ENCODE results near the gene OR10H3. TPM values are rescaled to one million over a fixed set of nuclear protein-coding genes. Genes with fewer than 3 reads are reported as not detected.
A peak's percentile ranks its signal among the peaks of the same experiment; 100 is the strongest.

OR10H3 gene
- total RNA-seq (2014; rRNA removed; shearing (Covaris generic)), result not detected in 2 replicates

GRCh38 chr19:15737722-15738121 lies at the start of gene OR10H3:
OR10H3 (plus strand) TSS chr19:15737985; CDS start chr19:15741393, 3,408 bp downstream.
- Histone ChIP-seq H3K36me3 (replicated peaks; ENCODE audit: control insufficient read depth, insufficient read depth, low read length) (no peaks in the 10 kb centered on the region), H3K4me3 (ENCODE audit: insufficient read depth, low read depth, low read length) (no peak within 1 kb of the TSS), H3K27me3 (ENCODE audit: control insufficient read depth, insufficient read depth, low read length) (no peaks in the 10 kb centered on the region)
- DNase-seq, result no peak

DNA sequence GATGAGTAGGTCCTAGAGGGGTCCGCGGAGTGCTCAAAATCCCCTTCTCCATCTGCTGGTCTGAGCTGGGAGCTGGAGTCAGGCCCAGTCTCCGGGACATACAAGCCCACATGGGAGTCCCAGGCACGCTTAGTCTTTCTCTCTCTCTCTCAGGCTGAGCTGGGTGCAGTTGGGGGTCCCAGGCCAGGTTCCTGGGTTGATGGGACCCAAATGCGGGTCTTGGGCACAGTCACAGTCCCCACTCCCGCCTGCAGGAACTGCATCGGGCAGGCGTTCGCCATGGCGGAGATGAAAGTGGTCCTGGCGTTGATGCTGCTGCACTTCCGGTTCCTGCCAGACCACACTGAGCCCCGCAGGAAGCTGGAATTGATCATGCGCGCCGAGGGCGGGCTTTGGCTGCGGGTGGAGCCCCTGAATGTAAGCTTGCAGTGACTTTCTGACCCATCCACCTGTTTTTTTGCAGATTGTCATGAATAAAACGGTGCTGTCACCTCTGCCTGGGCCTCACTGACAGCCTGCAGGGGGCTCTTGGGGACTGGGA lies 41.1 kb upstream of the OR10H3 start:
- Histone ChIP-seq H3K27me3 (ENCODE audit: control insufficient read depth, insufficient read depth, low read length) (no peaks in the 10 kb centered on the region), H3K4me3 (ENCODE audit: insufficient read depth, low read depth, low read length) (no peak overlapping the region), H3K36me3 (replicated peaks; ENCODE audit: control insufficient read depth, insufficient read depth, low read length) (no peaks in the 10 kb centered on the region)
- DNase-seq, result no peak

GRCh38 chr19:15701757-15702533 lies 35.8 kb upstream of the OR10H3 start:
- no peaks in the 10 kb centered on the region for H3K36me3 ChIP-seq (replicated peaks; ENCODE audit: control insufficient read depth, insufficient read depth, low read length)
- H3K4me3 ChIP-seq (ENCODE audit: insufficient read depth, low read depth, low read length), result no peak overlapping the region
- H3K27me3 ChIP-seq (ENCODE audit: control insufficient read depth, insufficient read depth, low read length), result no peaks in the 10 kb centered on the region
- no peak for DNase-seq

- no peaks in the 10 kb centered on the region for H3K27me3 ChIP-seq (ENCODE audit: control insufficient read depth, insufficient read depth, low read length)
- H3K36me3 ChIP-seq (replicated peaks; ENCODE audit: control insufficient read depth, insufficient read depth, low read length), result no peaks in the 10 kb centered on the region
- H3K4me3 ChIP-seq (ENCODE audit: insufficient read depth, low read depth, low read length), result no peak overlapping the region
- no peak for DNase-seq
Measured at GRCh38 chr19:15702534-15702930, 35.3 kb upstream of the OR10H3 start.

- Histone ChIP-seq H3K27me3 (ENCODE audit: control insufficient read depth, insufficient read depth, low read length) (no peaks in the 10 kb centered on the region), H3K36me3 (replicated peaks; ENCODE audit: control insufficient read depth, insufficient read depth, low read length) (no peaks in the 10 kb centered on the region), H3K4me3 (ENCODE audit: insufficient read depth, low read depth, low read length) (no peak overlapping the region)
- no peak for DNase-seq
Measured at GRCh38 chr19:15714638-15715037, 23.1 kb upstream of the OR10H3 start.

- H3K36me3 ChIP-seq (replicated peaks; ENCODE audit: control insufficient read depth, insufficient read depth, low read length), result no peaks in the 10 kb centered on the region
- no peaks in the 10 kb centered on the region for H3K27me3 ChIP-seq (ENCODE audit: control insufficient read depth, insufficient read depth, low read length)
- no peak for DNase-seq
- no peak overlapping the region for H3K4me3 ChIP-seq (ENCODE audit: insufficient read depth, low read depth, low read length)
Measured at GRCh38 chr19:15715642-15716041, 22.1 kb upstream of the OR10H3 start.

- Histone ChIP-seq H3K36me3 (replicated peaks; ENCODE audit: control insufficient read depth, insufficient read depth, low read length) (no peaks in the 10 kb centered on the region), H3K27me3 (ENCODE audit: control insufficient read depth, insufficient read depth, low read length) (no peaks in the 10 kb centered on the region), H3K4me3 (ENCODE audit: insufficient read depth, low read depth, low read length) (no peak overlapping the region)
- no peak for DNase-seq
Measured at GRCh38 chr19:15717809-15718208, 20.0 kb upstream of the OR10H3 start.

GRCh38 chr19:15721268-15721667 lies 16.5 kb upstream of the OR10H3 start:
- Histone ChIP-seq H3K4me3 (ENCODE audit: insufficient read depth, low read depth, low read length) (no peak overlapping the region), H3K36me3 (replicated peaks; ENCODE audit: control insufficient read depth, insufficient read depth, low read length) (no peaks in the 10 kb centered on the region), H3K27me3 (ENCODE audit: control insufficient read depth, insufficient read depth, low read length) (no peaks in the 10 kb centered on the region)
- DNase-seq, result no peak

DNA sequence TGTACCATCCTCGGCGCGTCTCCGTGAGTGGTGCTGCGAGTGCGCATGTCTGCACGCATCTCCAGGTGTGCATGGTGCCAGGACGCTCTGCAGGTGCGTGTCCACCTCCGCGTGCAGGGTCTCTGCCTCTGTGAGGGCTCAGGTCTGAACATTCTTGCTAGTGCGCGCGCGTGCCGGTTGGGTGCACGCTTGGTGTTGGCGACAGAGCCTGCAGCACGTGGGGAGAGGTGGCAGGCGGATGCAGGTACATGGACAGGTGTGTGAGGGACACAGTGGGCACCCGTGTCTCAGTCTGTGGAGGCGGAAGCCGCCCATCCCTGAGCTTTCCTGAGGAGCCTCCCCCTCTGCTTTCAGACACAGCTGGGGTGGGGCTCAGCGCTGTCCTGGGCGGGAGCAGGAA lies 14.8 kb upstream of the OR10H3 start:
- H3K27me3 ChIP-seq (ENCODE audit: control insufficient read depth, insufficient read depth, low read length), result no peaks in the 10 kb centered on the region
- DNase-seq, result peak; percentile 13

GRCh38 chr19:15727724-15728123 lies 10.1 kb upstream of the OR10H3 start, which contains the start of gene OR10H2:
OR10H2 (plus strand) TSS chr19:15728024; CDS start chr19:15728044, 20 bp downstream.
- Histone ChIP-seq H3K4me3 (ENCODE audit: insufficient read depth, low read depth, low read length) (no peak within 1 kb of the TSS), H3K27me3 (ENCODE audit: control insufficient read depth, insufficient read depth, low read length) (no peaks in the 10 kb centered on the region), H3K36me3 (replicated peaks; ENCODE audit: control insufficient read depth, insufficient read depth, low read length) (no peaks in the 10 kb centered on the region)
- DNase-seq, result no peak

More for the DNA sequence above, 14.8 kb upstream of the OR10H3 start:
- no peak overlapping the region for H3K4me3 ChIP-seq (ENCODE audit: insufficient read depth, low read depth, low read length)
- no peaks in the 10 kb centered on the region for H3K36me3 ChIP-seq (replicated peaks; ENCODE audit: control insufficient read depth, insufficient read depth, low read length)

- no peaks in the 10 kb centered on the region for H3K36me3 ChIP-seq (replicated peaks; ENCODE audit: control insufficient read depth, insufficient read depth, low read length)
- no peak for DNase-seq
- H3K4me3 ChIP-seq (ENCODE audit: insufficient read depth, low read depth, low read length), result no peak overlapping the region
- H3K27me3 ChIP-seq (ENCODE audit: control insufficient read depth, insufficient read depth, low read length), result no peaks in the 10 kb centered on the region
Measured at GRCh38 chr19:15730538-15730937, 7.2 kb upstream of the OR10H3 start.

DNA sequence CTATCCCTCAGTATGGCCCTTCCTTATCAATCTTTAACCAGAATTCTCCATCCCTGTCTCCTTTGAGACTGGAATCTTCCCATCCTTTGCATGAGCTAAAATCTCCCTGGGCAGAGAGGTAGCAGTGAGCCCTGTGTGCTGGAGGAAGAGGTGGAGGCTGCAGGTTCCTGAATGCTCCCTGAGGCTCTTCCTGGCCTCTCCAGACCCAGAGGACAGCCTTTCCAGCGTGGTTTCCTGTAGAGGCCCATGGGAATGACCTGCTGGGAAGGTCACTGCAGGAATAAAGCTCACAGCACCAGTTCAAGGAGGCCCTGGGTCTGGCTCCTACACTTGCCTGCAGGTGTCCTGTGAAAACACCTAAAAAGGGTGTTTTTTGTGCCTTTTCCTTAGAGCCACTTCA lies 5.4 kb upstream of the OR10H3 start:
- H3K36me3 ChIP-seq (replicated peaks; ENCODE audit: control insufficient read depth, insufficient read depth, low read length), result no peaks in the 10 kb centered on the region
- no peak overlapping the region for H3K4me3 ChIP-seq (ENCODE audit: insufficient read depth, low read depth, low read length)
- H3K27me3 ChIP-seq (ENCODE audit: control insufficient read depth, insufficient read depth, low read length), result no peaks in the 10 kb centered on the region
- no peak for DNase-seq

DNA sequence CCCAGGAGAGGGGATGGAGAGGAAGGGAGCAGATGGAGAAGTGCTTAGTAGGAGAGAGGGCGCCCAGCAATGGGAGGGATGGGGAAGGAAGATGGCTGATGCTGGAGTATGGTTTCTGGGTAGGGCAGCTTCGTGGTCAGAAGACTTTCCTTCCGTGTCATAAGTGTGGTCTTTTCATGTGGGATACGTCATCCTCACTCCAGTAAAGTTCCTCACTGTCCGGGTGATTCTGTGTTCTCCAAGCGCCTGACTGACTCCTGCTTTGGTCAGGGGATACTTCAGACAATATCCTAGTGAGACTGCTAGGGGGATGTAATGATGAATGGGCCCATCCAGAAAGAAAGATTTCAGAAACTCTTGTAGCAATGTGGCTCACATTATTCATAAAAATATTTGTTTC lies 3.9 kb upstream of the OR10H3 start:
- Histone ChIP-seq H3K27me3 (ENCODE audit: control insufficient read depth, insufficient read depth, low read length) (no peaks in the 10 kb centered on the region), H3K36me3 (replicated peaks; ENCODE audit: control insufficient read depth, insufficient read depth, low read length) (no peaks in the 10 kb centered on the region), H3K4me3 (ENCODE audit: insufficient read depth, low read depth, low read length) (no peak overlapping the region)
- no peak for DNase-seq

- Histone ChIP-seq H3K36me3 (replicated peaks; ENCODE audit: control insufficient read depth, insufficient read depth, low read length) (no peaks in the 10 kb centered on the region), H3K27me3 (ENCODE audit: control insufficient read depth, insufficient read depth, low read length) (no peaks in the 10 kb centered on the region), H3K4me3 (ENCODE audit: insufficient read depth, low read depth, low read length) (no peak overlapping the region)
- no peak for DNase-seq
Measured at GRCh38 chr19:15740785-15741184, 3.0 kb downstream of the OR10H3 start.

DNA sequence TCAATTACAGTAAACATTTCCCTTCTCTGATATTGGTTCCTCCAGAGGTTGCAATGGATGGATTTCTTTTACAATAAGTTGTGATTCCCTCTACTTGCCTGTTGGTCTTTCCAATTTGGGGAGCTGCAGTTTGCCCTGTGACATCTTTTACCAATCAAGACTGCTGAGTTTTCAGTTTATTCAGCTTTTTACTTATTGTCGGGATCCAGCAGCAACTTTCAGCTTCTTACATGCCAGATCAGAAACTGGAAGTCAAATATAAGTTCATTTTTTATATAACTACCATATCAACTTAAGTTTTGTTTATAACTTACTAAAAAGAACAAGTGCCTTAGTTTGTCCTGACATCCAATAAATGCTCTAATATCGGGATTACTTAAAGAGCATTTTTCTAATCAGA lies 10.5 kb downstream of the OR10H3 start:
- DNase-seq, result no peak
- H3K36me3 ChIP-seq (replicated peaks; ENCODE audit: control insufficient read depth, insufficient read depth, low read length), result no peaks in the 10 kb centered on the region
- no peak overlapping the region for H3K4me3 ChIP-seq (ENCODE audit: insufficient read depth, low read depth, low read length)
- no peaks in the 10 kb centered on the region for H3K27me3 ChIP-seq (ENCODE audit: control insufficient read depth, insufficient read depth, low read length)
